Stimulated activated CD4-positive, alpha-beta T cell treated with anti-CD3 and anti-CD28 coated beads, Interleukin-4, amount 100 ng/mL, for 4 hours (primary cell): ENCODE results near the gene ADAMTSL2.
"Not testable (repeated sequence)": the region's sequence is repeated elsewhere in the genome, so short reads cannot be mapped to it uniquely, and the experiment has no call there.

ENCODE experiments used
- DNase-seq, 2 experiments: peaks; one replicate each; pipeline ENCODE4 v3.0.0-alpha.2; 2020

ADAMTSL2 gene

DNA sequence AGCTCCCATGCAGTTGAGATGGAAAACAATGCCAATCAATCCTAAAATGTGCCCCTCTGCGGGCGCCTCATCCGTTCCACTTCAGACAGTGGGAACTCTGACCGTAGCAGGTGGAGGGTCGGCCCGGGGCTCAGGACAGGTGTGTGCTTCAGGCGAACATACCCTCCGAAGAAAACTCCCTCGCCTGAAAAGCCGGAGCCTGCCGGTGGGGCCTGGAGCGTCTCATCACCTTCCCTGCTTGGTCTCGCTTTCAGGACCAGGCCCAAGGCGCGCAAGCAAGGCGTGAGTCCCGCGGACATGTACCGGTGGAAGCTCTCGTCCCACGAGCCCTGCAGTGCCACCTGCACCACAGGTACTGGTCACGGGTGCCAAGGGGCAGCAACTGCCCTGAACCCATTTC lies 26.4 kb downstream of the ADAMTSL2 start:
- no peak for DNase-seq

DNA sequence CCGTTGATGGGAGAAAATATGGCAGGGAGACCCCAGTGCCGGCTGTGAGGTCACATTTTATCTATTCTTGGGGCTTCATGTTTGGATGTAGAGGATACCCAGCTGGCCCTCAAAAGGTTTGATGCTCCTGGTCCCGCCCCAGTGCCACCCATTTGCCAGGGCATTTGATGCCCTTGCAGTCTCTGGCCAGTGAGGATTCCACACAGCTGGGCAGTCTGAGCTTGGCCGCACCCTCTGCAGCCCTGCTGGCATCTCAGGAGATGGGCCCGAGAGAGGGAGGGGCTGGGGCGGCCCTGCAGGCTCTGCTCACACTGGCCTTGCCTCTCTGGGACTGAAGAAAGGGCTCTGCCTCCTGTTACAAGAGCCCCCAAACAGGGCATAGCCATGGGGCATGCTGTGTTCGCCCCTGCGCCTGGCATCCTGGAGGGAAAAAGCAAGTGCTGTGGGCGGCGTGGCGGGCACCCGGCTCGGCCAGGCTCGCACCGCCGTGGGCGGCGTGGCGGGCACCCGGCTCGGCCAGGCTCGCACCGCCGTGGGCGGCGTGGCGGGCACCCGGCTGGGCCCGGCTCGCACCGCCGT lies 27.6 kb downstream of the ADAMTSL2 start:
- no peak for DNase-seq

DNA sequence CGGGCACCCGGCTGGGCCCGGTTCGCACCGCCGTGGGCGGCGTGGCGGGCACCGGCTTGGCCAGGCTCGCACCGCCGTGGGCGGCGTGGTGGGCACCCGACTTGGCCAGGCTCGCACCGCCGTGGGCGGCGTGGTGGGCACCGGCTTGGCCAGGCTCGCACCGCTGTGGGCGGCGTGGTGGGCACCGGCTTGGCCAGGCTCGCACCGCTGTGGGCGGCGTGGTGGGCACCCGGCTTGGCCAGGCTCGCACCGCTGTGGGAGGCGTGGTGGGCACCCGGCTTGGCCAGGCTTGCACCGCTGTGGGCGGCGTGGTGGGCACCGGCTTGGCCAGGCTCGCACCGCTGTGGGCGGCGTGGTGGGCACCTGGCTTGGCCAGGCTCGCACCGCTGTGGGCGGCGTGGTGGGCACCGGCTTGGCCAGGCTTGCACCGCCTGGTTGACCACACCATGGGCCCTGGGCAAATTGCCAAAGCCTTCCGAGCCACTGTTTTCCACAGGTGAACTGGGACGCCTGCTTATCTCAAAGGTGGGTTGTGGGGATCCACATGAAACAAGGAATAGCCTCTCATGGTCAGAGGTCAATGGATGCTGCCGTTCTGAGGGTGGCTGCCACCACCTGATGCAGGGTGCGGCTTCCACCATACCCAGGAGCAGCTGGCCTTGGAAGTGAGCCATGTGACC lies 28.2 kb downstream of the ADAMTSL2 start:
- DNase-seq, result no peak

DNA sequence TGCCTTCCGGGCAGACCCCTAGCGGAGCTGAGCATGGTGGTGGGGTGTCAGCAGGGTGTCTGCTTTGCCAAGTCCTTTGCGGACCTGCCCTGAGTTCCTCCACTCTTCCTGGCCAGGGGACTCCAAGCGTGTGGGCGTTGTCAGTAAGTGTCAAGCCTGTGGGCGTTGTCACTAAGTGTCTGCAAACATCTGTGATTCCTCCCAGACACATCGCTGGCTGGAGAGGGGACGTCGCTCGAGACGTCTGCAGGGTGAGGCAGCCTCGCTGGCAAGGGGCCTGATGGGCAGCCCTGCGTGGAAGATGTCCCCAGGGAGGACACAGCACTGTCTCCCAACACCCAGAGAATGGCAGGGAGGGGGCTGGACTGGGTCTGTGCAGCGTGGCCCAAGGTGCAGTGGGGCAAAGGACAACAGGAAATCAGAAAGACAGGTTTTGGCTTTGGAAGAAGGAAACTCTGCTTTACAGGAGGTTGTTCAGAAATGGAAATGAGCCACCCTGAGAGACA lies 28.8 kb downstream of the ADAMTSL2 start:
- DNase-seq, result no peak

DNA sequence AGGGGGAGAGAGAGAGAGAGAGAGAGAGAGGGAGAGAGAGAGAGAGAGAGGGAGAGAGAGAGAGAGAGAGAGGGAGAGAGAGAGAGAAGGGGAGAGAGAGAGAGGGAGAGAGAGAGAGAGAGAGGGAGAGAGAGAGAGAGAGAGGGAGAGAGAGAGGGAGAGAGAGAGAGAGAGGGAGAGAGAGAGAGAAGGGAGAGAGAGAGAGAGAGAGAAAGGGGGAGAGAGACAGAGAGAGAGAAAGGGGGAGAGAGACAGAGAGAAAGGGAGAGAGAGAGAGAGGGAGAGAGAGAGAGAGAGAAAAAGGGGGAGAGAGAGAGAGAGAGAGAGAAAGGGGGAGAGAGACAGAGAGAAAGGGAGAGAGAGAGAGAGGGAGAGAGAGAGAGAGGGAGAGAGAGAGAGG lies 29.3 kb downstream of the ADAMTSL2 start:
- DNase-seq, result not testable (repeated sequence)

DNA sequence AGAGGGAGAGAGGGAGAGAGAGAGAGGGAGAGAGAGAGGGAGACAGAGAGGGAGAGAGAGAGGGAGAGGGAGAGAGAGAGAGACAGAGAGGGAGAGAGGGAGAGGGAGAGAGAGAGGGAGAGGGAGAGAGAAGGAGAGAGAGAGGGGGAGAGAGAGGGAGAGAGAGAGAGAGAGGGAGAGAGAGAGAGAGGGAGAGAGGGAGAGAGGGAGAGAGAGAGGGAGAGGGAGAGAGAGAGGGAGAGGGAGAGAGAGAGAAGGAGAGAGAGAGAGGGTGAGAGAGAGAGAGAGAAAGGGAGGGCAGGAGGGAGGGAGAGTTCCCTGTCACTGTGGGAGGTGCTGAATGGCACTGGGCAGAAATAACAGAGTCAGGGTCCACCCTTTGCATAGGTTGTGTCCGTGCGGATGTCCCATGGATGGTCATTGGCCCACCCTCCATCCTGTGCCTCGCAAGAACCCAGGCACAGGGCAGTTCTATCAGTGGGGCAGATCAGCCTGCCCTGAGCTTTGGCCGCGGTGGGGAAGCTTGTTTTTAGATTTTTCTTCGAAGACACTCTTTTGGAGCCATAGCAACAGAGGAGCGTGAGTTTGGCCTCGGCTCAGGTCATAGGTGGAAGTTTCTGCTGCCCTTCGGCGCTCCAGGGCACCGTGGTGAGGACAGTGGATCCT lies 30.1 kb downstream of the ADAMTSL2 start:
- no peak for DNase-seq

DNA sequence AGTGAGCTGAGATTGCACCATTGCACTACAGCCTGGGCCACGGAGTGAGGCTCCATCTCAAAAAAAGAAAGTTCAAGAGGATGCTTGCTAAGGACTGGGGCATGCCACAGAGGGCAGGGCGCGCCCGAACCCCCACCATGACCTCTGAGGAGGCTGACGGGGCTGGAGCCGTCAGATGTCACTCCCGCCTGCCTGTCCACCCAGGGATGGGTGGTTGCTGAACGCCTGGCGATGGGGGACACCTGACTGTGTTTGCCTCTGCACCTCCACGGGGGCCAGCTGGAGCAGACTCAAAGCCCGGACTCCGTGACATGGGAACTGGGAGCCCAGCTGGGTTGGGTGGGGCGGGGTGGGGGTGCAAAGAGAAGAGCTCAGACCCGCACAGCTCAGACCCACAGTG lies 31.9 kb downstream of the ADAMTSL2 start:
- DNase-seq, result no peak

DNA sequence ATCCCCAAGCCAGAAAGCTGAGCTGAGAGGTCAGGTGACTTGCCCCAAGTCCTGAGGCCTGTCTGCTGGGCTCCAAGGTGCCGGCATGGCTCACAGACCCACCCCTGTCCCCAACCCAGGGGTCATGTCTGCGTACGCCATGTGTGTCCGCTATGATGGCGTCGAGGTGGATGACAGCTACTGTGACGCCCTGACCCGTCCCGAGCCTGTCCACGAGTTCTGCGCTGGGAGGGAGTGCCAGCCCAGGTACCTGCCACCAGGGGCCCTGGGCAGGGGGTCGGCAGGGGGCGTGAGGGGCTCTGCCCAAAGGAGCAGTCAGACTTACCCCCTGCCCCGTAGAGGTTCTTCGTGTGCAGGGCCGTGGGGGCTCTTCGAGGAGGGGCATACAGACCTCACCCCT lies 32.3 kb downstream of the ADAMTSL2 start:
- no peak for DNase-seq

DNA sequence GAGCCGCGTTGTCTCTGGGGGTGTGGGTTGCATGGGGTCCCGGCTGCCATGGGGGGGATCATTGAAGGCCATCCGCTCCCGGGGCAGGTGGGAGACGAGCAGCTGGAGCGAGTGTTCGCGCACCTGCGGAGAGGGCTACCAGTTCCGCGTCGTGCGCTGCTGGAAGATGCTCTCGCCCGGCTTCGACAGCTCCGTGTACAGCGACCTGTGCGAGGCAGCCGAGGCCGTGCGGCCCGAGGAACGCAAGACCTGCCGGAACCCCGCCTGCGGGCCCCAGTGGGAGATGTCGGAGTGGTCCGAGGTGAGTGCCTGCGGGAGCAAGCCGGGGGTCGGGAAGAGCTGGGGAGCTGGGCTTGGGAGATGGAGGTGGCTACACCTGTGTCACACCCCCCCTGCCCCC lies 33.7 kb downstream of the ADAMTSL2 start:
- DNase-seq, result no peak

DNA sequence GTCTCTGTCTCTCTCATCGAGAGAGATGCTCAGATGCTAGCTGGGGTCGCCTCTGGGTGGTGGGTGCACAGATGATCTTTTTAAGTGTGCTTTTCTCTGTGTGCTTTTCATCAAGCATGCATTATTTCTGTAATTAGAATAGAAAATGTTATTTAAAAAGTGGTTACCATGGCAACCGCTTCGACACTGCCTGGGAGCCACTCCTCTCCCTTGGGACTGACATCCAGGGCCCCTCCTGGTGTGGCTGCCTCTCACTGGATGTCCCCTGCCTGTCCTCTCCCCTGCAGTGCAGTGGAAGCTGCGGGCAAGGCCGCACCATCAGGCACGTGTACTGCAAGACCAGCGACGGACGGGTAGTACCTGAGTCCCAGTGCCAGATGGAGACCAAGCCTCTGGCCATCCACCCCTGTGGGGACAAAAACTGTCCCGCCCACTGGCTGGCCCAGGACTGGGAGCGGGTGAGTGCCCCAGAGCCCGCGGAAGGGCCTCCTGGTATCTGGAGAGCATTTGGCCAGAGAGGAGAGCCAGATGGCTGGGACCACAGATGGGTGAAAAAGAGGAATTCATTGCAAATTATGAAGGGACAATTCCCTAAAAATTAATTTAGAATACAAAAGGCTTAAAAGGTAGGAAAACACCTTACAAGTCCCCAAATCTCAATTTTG lies 34.7 kb downstream of the ADAMTSL2 start:
- no peak for DNase-seq

DNA sequence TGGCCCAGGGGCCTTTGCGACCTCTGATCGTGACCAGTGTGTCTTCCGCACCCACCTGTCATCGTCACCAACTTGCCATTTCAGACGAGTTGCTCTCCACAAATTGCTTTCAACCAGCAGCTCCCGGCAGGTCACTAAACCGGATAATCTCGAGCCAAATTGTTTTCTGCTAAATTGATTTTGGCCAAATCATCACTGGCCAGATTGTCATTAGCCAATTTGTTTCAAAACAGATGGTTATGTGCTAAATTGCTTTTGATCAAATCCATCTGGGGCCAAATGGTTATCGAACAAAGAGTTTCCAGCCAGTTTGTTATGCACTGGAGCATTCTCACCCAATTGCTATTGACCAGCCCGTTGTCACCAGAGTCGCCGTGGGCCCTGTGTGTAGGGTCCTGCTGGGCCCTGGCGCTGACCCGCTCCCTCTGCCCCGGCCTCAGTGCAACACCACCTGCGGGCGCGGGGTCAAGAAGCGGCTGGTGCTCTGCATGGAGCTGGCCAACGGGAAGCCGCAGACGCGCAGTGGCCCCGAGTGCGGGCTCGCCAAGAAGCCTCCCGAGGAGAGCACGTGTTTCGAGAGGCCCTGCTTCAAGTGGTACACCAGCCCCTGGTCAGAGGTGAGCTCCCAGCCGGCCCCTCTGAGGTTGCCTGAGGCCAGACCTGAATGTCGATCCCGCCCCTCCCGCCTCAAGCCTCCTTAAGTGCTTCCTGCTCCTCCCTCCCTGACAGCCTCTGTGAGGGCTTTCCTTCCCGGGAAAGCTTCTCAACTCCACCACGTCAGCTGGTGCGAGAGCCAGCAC lies 35.6 kb downstream of the ADAMTSL2 start:
- no peak for DNase-seq

DNA sequence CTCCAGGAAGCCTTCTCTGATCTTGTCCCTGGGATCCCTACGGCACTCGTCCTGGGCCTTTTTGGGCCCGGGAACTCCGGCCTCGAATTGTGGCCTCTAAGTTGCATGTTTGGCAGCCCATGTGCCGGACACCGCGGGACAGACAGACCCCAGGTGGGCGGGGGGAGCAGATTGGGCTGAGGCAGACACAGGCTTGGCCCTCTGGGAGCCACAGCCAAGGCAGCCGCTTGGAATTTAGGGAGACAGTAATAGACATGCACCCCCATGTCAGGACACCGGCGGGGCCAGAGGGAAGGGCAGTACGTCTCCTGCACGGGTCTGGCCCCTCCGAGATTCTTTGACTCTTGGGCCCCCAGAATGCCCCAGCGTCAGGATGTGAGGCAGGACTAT lies 36.2 kb downstream of the ADAMTSL2 start:
- no peak for DNase-seq

DNA sequence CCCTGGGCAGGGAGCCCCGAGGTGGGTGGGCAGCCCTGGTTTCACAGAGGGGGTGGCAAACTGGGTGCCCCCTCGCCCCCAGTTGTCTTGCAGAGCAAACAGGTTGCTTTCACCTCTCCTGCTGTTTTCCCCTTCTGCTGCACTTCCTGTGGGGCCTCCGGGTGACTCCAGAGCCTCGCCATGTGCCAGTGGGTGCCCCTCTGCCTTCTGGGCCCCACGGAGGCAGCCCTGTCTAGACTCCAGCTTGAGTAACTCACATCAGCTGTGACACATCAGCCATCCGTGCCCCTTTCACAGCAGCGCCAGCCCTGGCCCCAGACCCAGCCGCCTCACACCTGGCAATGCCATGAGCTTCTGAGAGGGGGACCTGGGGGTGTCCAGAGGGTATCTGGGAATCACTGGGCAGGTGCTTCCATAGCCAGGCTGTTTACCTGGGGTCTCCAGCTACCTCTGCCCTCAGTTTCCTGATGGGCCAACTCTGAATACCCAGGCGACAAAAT lies 36.9 kb downstream of the ADAMTSL2 start:
- no peak for DNase-seq

DNA sequence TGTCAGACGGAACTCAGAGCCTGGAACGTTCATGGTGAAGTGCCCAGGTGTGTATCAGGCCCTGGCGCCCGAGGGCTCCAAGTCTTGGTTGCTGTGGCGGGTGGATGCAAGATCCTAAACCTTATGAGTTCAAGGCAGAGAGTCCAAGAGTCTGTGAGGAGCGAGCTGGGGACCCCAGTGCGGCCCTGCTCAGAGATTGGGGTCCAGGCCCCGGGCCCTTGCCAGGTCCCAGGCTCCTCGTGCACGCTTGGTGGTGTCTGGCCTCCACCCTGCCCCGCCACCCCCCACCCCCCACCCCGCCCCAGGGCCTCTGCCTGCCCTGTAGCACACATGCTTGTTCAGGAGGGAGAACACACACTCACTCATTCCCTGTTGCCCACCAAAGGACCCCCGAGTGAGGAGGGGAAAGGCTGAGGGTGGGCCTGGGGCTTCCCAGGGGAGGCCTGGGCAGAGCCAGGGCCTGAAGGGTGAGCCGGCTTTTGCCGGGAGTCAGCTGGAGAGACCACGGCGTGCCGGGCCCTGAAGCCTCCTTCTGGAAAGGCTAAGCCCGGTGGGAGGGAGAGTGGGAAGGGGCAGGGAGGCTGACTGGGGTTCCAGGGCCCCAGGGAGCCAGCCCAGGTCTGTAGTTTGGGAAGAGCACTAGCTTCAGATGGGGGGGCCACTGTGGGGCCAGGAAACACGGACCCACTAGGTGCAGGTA lies 37.5 kb downstream of the ADAMTSL2 start:
- DNase-seq, result no peak

DNA sequence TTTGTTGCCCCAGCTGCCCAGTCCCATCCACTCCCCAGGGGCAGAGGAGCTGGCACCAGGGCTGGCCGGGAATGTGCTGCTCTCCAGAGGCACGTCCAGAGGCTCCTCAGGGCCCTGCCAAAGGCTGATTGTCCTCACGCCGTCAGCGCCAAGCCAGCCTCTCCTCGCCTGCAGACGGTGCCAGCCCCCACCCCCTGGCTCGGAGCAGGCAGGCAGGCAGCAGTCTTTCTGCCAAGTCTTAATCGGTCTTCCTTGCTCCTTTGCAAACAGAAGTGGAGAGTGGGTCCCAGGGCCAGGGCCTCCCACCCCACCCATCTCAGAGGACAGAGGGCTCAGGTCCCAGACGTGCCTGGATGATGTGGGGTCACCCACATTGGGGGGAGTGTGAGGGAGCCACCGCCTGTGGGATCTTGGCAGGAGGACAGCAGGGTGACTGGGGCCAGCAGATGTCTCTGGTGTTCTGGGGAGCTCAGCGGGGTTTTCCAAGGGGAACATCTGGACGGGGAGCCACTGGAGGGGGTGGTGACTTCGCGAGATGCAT lies 38.4 kb downstream of the ADAMTSL2 start:
- DNase-seq, result no peak

DNA sequence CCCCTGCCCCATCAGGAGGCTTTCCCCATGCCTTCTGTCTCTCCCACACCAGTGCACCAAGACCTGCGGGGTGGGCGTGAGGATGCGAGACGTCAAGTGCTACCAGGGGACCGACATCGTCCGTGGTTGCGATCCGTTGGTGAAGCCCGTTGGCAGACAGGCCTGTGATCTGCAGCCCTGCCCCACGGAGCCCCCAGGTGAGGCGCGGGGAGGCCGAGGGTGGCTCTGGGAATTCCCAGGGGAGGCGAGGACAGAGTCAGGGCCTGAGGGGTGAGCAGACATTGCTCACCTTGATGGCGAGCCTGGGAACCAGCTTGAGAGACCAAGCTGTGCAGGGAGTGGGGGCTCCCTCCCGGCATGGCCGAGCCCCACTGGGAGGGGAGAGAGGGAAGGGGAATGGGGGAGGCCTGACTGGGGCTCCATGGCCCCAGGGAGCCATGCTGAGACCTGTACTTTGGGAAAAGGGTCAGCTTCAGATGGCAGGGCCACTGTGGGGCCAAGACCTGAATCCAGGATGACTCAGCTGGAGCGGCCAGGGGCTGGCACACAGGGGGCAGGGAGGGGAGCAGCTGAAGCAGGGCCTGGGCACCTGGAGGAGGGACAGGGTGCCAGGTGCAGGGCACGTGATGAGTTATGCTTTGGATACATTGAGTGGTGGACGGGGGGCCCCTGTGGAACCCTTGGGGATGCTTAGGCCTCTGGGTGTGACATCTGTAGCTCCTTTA lies 39.4 kb downstream of the ADAMTSL2 start:
- DNase-seq, result no peak

DNA sequence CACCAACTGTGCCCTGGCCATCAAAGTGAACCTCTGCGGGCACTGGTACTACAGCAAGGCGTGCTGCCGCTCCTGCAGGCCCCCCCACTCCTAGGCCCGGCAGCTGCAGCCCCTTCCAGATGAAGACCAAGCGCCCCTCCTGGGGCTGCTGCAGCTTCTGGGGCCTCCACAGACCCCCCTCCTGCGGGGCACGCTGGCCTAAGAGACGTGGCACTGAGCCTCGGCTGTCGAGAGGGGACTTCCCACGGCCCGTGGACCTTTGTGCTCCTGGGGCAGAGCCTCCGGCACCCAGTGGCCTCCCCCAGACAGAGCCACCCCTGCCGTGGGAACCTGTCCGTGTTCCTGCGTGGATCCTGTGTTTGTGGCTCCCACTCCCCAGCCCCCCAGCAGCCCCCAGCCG lies 40.3 kb downstream of the ADAMTSL2 start:
- DNase-seq, result no peak

DNA sequence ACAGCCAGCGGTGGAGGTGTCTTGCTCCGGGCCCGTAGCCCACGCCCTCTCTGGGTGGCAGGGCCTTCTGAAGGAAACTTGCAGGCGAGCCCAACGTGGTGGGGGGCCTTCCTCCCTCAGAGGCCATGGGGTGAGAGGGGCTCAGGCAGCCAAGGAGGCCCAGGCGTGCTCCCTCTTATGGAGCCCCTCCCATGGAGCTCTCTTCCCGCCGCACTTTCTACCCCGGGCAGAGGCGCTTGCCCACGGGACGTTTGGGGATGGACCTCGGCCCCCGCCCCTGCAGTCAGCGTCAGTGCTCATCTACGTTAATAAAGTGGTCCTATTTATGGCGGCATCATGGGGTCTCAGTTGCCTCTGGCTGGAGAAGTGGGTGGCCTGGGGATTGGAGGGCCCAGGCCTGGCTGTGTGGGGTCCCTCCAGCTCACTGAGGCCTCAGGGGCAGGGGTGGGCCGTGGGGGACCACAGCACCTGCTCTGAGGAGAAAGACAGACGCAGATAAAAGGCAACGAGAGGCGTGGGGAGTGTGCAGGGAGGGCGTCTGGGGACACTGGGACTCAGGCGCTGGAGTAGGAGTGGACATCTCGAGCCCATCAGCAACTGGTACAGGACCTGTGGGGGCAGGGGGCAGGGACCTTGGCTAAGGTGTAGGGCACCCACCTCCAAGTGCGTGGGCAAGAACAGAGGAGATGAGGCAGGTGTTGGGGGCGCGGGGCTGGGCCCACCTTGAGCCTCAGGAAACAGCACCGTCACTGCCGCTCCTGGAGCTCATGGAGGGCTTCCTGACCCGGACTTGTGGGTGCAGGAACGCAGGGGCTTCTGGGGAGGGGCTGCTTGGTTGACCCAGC lies 40.9 kb downstream of the ADAMTSL2 start:
- no peak for DNase-seq

DNA sequence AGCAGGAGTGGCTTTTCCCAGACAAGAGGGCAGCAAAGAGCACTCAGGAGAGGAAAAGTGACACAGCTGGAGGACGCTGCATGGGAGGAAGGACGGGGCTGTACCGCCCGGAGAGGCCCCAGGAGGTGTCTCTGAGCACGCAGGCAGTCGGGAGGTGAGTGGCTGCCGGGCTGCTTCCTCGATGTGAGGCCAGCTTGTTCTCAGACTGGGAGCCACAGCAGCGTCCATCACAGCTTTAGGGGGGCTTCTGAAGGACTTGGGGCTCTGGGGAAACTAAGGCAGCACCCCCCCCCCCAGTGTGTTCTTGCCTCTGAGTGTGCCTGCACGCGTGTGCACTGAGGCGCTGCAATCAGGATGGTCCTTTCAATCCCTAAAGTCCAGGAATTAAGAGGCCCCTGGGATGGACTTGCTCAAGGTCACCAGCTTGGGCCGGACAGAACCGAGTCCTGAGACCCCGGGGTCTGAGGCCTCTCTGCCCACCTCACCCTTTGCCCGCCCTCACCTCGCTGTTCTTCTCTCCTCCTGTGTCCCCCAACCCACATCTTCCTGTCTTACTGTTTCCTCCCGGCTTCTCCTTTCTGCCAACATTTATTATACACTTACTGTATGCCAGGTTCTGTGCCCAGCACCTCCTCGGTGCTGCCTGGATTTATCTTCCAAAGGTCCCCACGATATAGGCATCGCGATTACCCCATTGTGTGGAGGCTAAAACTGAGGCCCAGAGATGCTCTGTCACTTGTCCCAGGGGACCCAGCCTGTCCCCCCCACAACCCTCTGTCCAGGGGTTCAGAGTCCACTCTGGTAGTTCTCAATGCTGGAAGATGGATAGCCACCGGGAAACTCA lies 41.7 kb downstream of the ADAMTSL2 start:
- DNase-seq, result no peak
